OCI-LY3 (cell line): ENCODE results near the gene WWOX.

Source experiments
- CTCF ChIP-seq: fragments of 200-600, 300-600 bp; sonication (generic); IDR thresholded peaks from 2 replicates; pipeline ENCODE4 v1.5.1; 2014; ENCODE audit warnings: antibody characterized with exemption, low read length, low read depth
- EZH2phosphoT487 ChIP-seq: fragments of 200-600 bp; shearing (Covaris generic); IDR thresholded peaks from 2 replicates; pipeline ENCODE4 v1.6.1; 2018; ENCODE audit warnings: antibody characterized with exemption, mixed run types, low read depth

- TF ChIP-seq CTCF (no peak), EZH2phosphoT487 (no peak)
Measured at GRCh38 chr16:78402833-78403232, 303.4 kb downstream of the WWOX start.
